GM13976 (cell line): ENCODE results near the gene U2SURP.

Experiments
- DNase-seq: peaks from one replicate; pipeline ENCODE4 v3.0.0; 2012; ENCODE audit warnings: low spot score
- CTCF ChIP-seq: IDR thresholded peaks from 2 replicates; pipeline ENCODE4 v1.5.1; 2012; ENCODE audit warnings: borderline replicate concordance, mild to moderate bottlenecking; ENCODE audit not compliant: insufficient read depth; ENCODE audit errors: extremely low read depth, missing control alignments, control extremely low read depth
- in situ Hi-C: fragments of 300-500 bp; cut with MboI; formaldehyde crosslinking; loops from one replicate; pipeline ENCODE4 v1.12.0; 2022; ENCODE audit warnings: low sequenced_read_pairs, mixed read lengths, inconsistent platforms; ENCODE audit not compliant: unreplicated experiment

U2SURP gene

GRCh38 chr3:143098032-143098764 lies 96.8 kb downstream of the U2SURP start:
- in situ Hi-C loops = no loop called here
- TF ChIP-seq CTCF = no peak
- DNase-seq = no peak

GRCh38 chr3:143099210-143099609 lies 97.8 kb downstream of the U2SURP start:
- TF ChIP-seq CTCF = no peak
- DNase-seq = no peak
- in situ Hi-C loops = no loop called here

GRCh38 chr3:143099690-143100089 lies 98.3 kb downstream of the U2SURP start:
- DNase-seq = no peak
- TF ChIP-seq CTCF = no peak
- in situ Hi-C loops = no loop called here

- in situ Hi-C loops = no loop called here
- no peak for DNase-seq
- no peak for TF ChIP-seq CTCF
Observed at GRCh38 chr3:143100451-143100850, 99.1 kb downstream of the U2SURP start.

- in situ Hi-C loops = no loop called here
- no peak for DNase-seq
- no peak for TF ChIP-seq CTCF
Observed at GRCh38 chr3:143101792-143102381, 100.5 kb downstream of the U2SURP start.

- no peak for DNase-seq
- TF ChIP-seq CTCF = no peak
- in situ Hi-C loops = no loop called here
Observed at GRCh38 chr3:143103652-143104051, 102.3 kb downstream of the U2SURP start.
